Sigmoid colon (tissue), 4 donors: ENCODE measurements around the gene ZNF837.

Experiments
- POLR2A ChIP-seq, 2 donors: fragments of 450-650 bp; IDR thresholded peaks; one replicate each; pipeline ENCODE4 v1.6.1; 2016; ENCODE audit warnings: antibody characterized with exemption in 2 of 2, mild to moderate bottlenecking in 2 of 2, moderate library complexity in 2 of 2
- POLR2AphosphoS5 ChIP-seq, 4 donors: sonication (generic); formaldehyde crosslinking; IDR thresholded peaks; one replicate each; pipeline ENCODE4 v1.6.1; 2017; ENCODE audit warnings: antibody characterized with exemption in 4 of 4
- TF ChIP-seq, protein P1 (sequence below), 4 experiments: fragments of 450-650 bp in 3 of 4; fragments of 200-600 bp in 1 of 4; IDR thresholded peaks; one replicate each; pipeline ENCODE4 v1.5.1; 2016 to 2019; ENCODE audit warnings: antibody characterized with exemption in 4 of 4, mild to moderate bottlenecking in 3 of 4, moderate library complexity in 2 of 4

DNA sequence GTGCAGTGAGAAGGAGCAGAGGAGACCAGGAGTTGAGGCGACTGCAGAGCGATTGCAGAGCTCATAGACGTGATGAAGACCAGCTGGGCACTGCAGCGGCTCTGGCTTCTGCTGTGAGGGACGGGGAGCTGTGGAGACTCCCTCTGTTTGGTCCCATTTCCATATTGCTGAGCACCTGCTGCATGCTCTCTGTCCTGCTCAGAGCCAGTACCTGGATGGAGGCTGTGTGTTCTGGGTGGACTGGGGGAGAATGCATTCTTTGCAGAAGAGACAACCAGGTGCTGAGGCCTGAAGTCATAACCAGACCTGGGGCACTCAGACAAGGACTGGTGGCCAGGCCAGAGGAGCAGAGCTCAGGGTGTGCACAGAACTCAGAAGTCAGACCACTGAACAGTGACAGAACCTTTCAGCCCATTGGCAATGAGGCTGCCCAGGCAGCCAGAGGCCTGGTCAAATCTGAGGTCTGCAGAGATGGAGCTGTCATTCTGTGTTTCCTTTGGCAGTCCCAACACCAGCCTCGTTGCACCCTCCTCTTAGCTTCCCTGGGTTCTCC lies 26.3 kb downstream of the ZNF837 start:
- TF ChIP-seq, protein P1, sequence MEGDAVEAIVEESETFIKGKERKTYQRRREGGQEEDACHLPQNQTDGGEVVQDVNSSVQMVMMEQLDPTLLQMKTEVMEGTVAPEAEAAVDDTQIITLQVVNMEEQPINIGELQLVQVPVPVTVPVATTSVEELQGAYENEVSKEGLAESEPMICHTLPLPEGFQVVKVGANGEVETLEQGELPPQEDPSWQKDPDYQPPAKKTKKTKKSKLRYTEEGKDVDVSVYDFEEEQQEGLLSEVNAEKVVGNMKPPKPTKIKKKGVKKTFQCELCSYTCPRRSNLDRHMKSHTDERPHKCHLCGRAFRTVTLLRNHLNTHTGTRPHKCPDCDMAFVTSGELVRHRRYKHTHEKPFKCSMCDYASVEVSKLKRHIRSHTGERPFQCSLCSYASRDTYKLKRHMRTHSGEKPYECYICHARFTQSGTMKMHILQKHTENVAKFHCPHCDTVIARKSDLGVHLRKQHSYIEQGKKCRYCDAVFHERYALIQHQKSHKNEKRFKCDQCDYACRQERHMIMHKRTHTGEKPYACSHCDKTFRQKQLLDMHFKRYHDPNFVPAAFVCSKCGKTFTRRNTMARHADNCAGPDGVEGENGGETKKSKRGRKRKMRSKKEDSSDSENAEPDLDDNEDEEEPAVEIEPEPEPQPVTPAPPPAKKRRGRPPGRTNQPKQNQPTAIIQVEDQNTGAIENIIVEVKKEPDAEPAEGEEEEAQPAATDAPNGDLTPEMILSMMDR (IDR thresholded peaks at IDR 0.05) = no peak
- TF ChIP-seq POLR2A (IDR thresholded peaks at IDR 0.05) = no peak
- TF ChIP-seq POLR2AphosphoS5 (IDR thresholded peaks at IDR 0.05) = no peak
